PC-3 (cell line): ENCODE results near the gene DHCR7. TPM values are rescaled to one million over a fixed set of nuclear protein-coding genes. Genes with fewer than 3 reads are reported as not detected.

Experiments
- ATAC-seq: fragments of 200-7000 bp; cut with Tn5 transposase; 2 replicates; pipeline ENCODE4 v1.9.1; 2020; ENCODE audit warnings: mild to moderate bottlenecking, moderate library complexity
- BruUV-seq: library from RNA; stranded (reverse); fragments of 400-500 nt; replicated peaks from 2 replicates; lab custom pipeline; 2021; lab: Mats Ljungman, UMichigan
- CTCF ChIA-PET: fragments of 300-600 bp; sonication (Branson Sonifier 250); formaldehyde crosslinking; loops from one replicate; lab custom pipeline; 2022; ENCODE audit warnings: antibody characterized with exemption; lab: Charles Lee
- POLR2A ChIA-PET: fragments of 300-600 bp; sonication (Branson Sonifier 250); formaldehyde crosslinking; loops from one replicate; lab custom pipeline; 2022; ENCODE audit warnings: antibody characterized with exemption; ENCODE audit not compliant: unreplicated experiment; lab: Charles Lee
- DNase-seq: peaks from one replicate; pipeline ENCODE4 v3.0.0-alpha.2; 2015
- H2AFZ ChIP-seq: fragments of 300-600 bp; sonication (generic); 2 replicates; pipeline ENCODE4 v1.6.0; 2016; ENCODE audit warnings: antibody characterized with exemption, low read length
- H3F3A ChIP-seq: fragments of 300-600 bp; sonication (generic); one replicate; pipeline ENCODE4 v1.6.0; 2017; ENCODE audit warnings: antibody characterized with exemption, low read length, control low read depth, mild to moderate bottlenecking; ENCODE audit not compliant: unreplicated experiment
- H3K27ac ChIP-seq: fragments of 300-600 bp; sonication (generic); 2 replicates; pipeline ENCODE4 v1.5.1; 2016; ENCODE audit warnings: mild to moderate bottlenecking, low read length
- H3K27me3 ChIP-seq: fragments of 300-600 bp; sonication (generic); 2 replicates; pipeline ENCODE4 v1.6.1; 2016; ENCODE audit warnings: low read length, mixed read lengths
- H3K36me3 ChIP-seq: fragments of 300-600 bp; sonication (generic); 2 replicates; pipeline ENCODE4 v1.6.1; 2016; ENCODE audit warnings: low read depth, mixed run types, low read length, mixed read lengths
- H3K4me1 ChIP-seq: fragments of 300-600 bp; sonication (generic); 2 replicates; pipeline ENCODE4 v1.5.1; 2016; ENCODE audit warnings: low read length; ENCODE audit not compliant: insufficient read depth
- H3K4me2 ChIP-seq: fragments of 300-600 bp; sonication (generic); 2 replicates; pipeline ENCODE4 v1.6.0; 2016; ENCODE audit warnings: low read length
- H3K4me3 ChIP-seq: fragments of 300-600 bp; sonication (generic); 2 replicates; pipeline ENCODE4 v1.5.1; 2016; ENCODE audit warnings: mild to moderate bottlenecking, low read length, mixed read lengths
- H3K79me2 ChIP-seq: fragments of 300-600 bp; sonication (generic); 2 replicates; pipeline ENCODE4 v1.6.1; 2017; ENCODE audit warnings: low read length, mixed read lengths
- H3K9ac ChIP-seq: fragments of 300-600 bp; sonication (generic); 2 replicates; pipeline ENCODE4 v1.6.0; 2016; ENCODE audit warnings: mild to moderate bottlenecking, low read length
- H3K9me2 ChIP-seq: fragments of 300-600 bp; sonication (generic); replicated peaks from 2 replicates; pipeline ENCODE4 v1.6.1; 2016; ENCODE audit warnings: mixed run types, low read length, mixed read lengths
- H3K9me3 ChIP-seq: fragments of 300-600 bp; sonication (generic); 2 replicates; pipeline ENCODE4 v1.6.1; 2016; ENCODE audit warnings: low read length, mixed read lengths
- H4K20me1 ChIP-seq: fragments of 300-600 bp; sonication (generic); 2 replicates; pipeline ENCODE4 v1.6.1; 2016; ENCODE audit warnings: low read length, mixed read lengths
- EZH2 ChIP-seq: fragments of 300-600 bp; sonication (generic); IDR thresholded peaks from one replicate; pipeline ENCODE4 v1.6.1; 2017; ENCODE audit warnings: antibody characterized with exemption, mild to moderate bottlenecking, low read length; ENCODE audit not compliant: unreplicated experiment
- EZH2phosphoT487 ChIP-seq: fragments of 300-600 bp; sonication (generic); IDR thresholded peaks from 2 replicates; pipeline ENCODE4 v1.6.1; 2018; ENCODE audit warnings: mild to moderate bottlenecking, antibody characterized with exemption, low read length, borderline replicate concordance
- intact Hi-C: fragments of 100-400 bp; cut with micrococcal nuclease; formaldehyde crosslinking; loops from 2 replicates; pipeline ENCODE4 v1.9.0; 2023
- total RNA-seq: library from RNA; depleted of rRNA; stranded (reverse); fragments of >200 nt; gene quantifications from 2 replicates; pipeline ENCODE4 v1.2.3, GENCODE V29; 2014
- TF ChIP-seq, protein P1 (sequence below): fragments of 300-600 bp; sonication (generic); conservative IDR thresholded peaks from 2 replicates; pipeline ENCODE4 v1.5.1; 2017; ENCODE audit warnings: antibody characterized with exemption, low read depth, mild to moderate bottlenecking, low read length

DHCR7 gene
- total RNA-seq, 1 experiment from 2014 or later = 127 TPM

DNA sequence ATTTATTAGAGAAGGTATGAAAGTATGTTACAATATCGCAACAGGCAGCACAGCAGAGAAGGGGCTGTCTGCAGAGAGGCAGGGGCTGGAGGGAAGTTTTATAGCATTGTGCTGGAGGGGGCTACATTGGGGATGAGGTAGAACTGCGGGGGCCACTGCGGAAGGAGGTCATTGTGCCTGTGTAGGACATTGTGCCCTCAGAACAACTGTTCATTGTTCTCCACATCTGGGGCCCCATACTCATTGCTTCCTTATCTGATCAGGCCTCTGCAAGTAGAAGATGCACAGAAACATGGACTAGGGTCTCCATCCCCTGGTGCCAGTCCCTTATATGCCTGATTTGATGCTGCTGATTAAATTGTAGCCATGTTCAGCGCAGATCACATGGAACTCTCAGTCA is 16.9 kb upstream of the DHCR7 start:
- ChIA-PET CTCF (no interaction called here), POLR2A (no interaction called here)
- H3K4me2 ChIP-seq = no peak overlapping the region
- H3K4me1 ChIP-seq = no peaks in the 10 kb centered on the region
- H3K79me2 ChIP-seq = no peaks in the 10 kb centered on the region
- no peak for DNase-seq
- no peaks in the 10 kb centered on the region for H3K27me3 ChIP-seq
- BruUV-seq = no TSS peak
- no peak overlapping the region for H3K4me3 ChIP-seq
- no peaks in the 10 kb centered on the region for H4K20me1 ChIP-seq
- no peak overlapping the region for H3K9ac ChIP-seq
- intact Hi-C loops = no loop called here
- no peak overlapping the region for H3K27ac ChIP-seq
- ATAC-seq = no peak
- no peak for TF ChIP-seq EZH2phosphoT487
- TF ChIP-seq, protein P1, sequence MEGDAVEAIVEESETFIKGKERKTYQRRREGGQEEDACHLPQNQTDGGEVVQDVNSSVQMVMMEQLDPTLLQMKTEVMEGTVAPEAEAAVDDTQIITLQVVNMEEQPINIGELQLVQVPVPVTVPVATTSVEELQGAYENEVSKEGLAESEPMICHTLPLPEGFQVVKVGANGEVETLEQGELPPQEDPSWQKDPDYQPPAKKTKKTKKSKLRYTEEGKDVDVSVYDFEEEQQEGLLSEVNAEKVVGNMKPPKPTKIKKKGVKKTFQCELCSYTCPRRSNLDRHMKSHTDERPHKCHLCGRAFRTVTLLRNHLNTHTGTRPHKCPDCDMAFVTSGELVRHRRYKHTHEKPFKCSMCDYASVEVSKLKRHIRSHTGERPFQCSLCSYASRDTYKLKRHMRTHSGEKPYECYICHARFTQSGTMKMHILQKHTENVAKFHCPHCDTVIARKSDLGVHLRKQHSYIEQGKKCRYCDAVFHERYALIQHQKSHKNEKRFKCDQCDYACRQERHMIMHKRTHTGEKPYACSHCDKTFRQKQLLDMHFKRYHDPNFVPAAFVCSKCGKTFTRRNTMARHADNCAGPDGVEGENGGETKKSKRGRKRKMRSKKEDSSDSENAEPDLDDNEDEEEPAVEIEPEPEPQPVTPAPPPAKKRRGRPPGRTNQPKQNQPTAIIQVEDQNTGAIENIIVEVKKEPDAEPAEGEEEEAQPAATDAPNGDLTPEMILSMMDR = no peak
- TF ChIP-seq EZH2 = no peak
- no peaks in the 10 kb centered on the region for H3F3A ChIP-seq
- no peaks in the 10 kb centered on the region for H3K9me3 ChIP-seq
- no peaks in the 10 kb centered on the region for H3K9me2 ChIP-seq
- no peak overlapping the region for H2AFZ ChIP-seq
- H3K36me3 ChIP-seq = peaks cover 18% of the 10 kb centered on the region

DNA sequence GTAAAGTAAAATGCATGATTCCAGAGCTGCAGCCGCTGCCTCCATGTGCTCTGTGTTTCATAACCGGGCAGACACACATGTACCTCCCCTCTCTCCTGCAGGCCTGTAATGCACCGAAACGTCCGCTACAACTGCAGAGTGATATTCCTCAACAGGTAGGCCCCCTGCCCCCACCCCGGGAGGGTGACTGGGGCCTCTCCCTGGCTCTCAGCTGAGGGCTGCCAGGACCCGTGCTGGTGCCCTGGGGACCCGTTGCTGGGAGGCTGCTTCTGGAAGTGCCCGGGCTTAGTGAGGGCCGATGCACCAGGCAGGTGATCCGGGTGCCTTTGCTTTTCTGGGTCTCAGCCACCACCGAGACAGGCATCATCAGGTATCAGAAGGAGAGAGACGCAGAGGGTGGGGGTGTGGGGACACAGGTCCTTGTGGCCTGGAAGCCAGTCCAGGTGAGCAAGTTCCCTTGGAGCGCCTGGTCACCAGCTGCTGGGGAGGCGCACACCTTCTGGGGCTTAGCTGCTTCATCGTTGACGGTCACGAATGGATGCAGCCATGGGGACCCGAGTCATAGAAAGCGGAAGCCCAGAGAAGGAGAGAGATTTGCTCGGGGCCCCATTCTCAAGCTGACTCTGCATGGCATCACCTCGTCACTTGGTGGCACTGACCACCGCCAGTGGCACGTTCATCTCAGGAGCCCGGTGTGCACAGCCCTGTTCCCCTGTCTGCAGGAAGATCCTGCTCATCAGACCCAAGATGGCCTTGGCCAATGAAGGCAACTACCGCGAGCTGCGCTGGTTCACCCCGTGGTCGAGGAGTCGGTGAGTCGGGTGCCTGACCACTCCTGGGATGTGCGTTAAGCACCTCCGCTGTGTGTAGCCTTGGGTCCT is 15.4 kb upstream of the DHCR7 start:
- Histone ChIP-seq H3K4me1 (no peaks in the 10 kb centered on the region), H3K9me3 (no peaks in the 10 kb centered on the region), H3K9ac (no peak overlapping the region), H3F3A (no peaks in the 10 kb centered on the region), H3K27ac (no peak overlapping the region), H2AFZ (no peak overlapping the region), H3K36me3 (peaks cover 27% of the 10 kb centered on the region), H3K9me2 (no peaks in the 10 kb centered on the region), H3K79me2 (no peaks in the 10 kb centered on the region), H3K4me2 (no peak overlapping the region), H3K27me3 (no peaks in the 10 kb centered on the region), H3K4me3 (no peak overlapping the region), H4K20me1 (no peaks in the 10 kb centered on the region)
- no peak for DNase-seq
- ATAC-seq = no peak
- ChIA-PET POLR2A (no interaction called here), CTCF (no interaction called here)
- intact Hi-C loops = no loop called here
- TF ChIP-seq EZH2phosphoT487 = no peak
- no peak for TF ChIP-seq EZH2
- TF ChIP-seq, protein P1 = no peak
- BruUV-seq = no TSS peak

DNA sequence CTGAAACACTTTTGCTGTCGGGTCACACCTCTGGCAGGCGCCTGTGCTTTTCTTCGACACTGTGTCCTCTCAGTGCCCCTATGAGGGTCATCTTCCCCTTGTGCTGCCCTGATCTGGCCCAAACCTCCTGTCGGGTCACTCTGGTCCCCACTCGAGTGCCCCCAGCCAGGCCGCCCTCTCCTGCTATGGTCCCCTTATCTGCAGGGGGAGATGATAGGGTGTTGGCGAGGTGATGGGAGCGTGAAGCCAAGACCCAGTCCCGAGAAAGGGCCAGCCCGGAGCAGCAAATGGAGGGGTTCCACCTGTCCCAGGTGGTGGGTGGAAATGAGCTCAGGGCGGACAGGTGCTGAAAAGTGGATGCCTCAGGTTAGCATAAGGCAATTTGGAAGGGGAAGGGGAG is 14.5 kb upstream of the DHCR7 start:
- BruUV-seq = no TSS peak
- DNase-seq (no peak), ATAC-seq (no peak)
- TF ChIP-seq, protein P1 = no peak
- TF ChIP-seq EZH2phosphoT487 = no peak
- TF ChIP-seq EZH2 = no peak
- no peaks in the 10 kb centered on the region for H3K27me3 ChIP-seq
- no peak overlapping the region for H2AFZ ChIP-seq
- H4K20me1 ChIP-seq = no peaks in the 10 kb centered on the region
- H3K9me3 ChIP-seq = no peaks in the 10 kb centered on the region
- intact Hi-C loops = no loop called here
- no peaks in the 10 kb centered on the region for H3K4me1 ChIP-seq
- POLR2A ChIA-PET = no interaction called here
- no peak overlapping the region for H3K4me3 ChIP-seq
- no peaks in the 10 kb centered on the region for H3K9me2 ChIP-seq
- H3K36me3 ChIP-seq = peaks cover 27% of the 10 kb centered on the region
- H3K79me2 ChIP-seq = no peaks in the 10 kb centered on the region
- no peak overlapping the region for H3K27ac ChIP-seq
- H3K9ac ChIP-seq = no peak overlapping the region
- no peaks in the 10 kb centered on the region for H3F3A ChIP-seq
- no peak overlapping the region for H3K4me2 ChIP-seq
- CTCF ChIA-PET = no interaction called here
